PC-3 (cell line): ENCODE results near the gene PDXK. TPM values are rescaled to one million over a fixed set of nuclear protein-coding genes. Genes with fewer than 3 reads are reported as not detected.

Experiments
- ATAC-seq: fragments of 200-7000 bp; cut with Tn5 transposase; 2 replicates; pipeline ENCODE4 v1.9.1; 2020; ENCODE audit warnings: mild to moderate bottlenecking, moderate library complexity
- BruUV-seq: library from RNA; stranded (reverse); fragments of 400-500 nt; replicated peaks from 2 replicates; lab custom pipeline; 2021; lab: Mats Ljungman, UMichigan
- CTCF ChIA-PET: fragments of 300-600 bp; sonication (Branson Sonifier 250); formaldehyde crosslinking; loops from one replicate; lab custom pipeline; 2022; ENCODE audit warnings: antibody characterized with exemption; lab: Charles Lee
- POLR2A ChIA-PET: fragments of 300-600 bp; sonication (Branson Sonifier 250); formaldehyde crosslinking; loops from one replicate; lab custom pipeline; 2022; ENCODE audit warnings: antibody characterized with exemption; ENCODE audit not compliant: unreplicated experiment; lab: Charles Lee
- DNase-seq: peaks from one replicate; pipeline ENCODE4 v3.0.0-alpha.2; 2015
- H2AFZ ChIP-seq: fragments of 300-600 bp; sonication (generic); 2 replicates; pipeline ENCODE4 v1.6.0; 2016; ENCODE audit warnings: antibody characterized with exemption, low read length
- H3F3A ChIP-seq: fragments of 300-600 bp; sonication (generic); one replicate; pipeline ENCODE4 v1.6.0; 2017; ENCODE audit warnings: antibody characterized with exemption, low read length, control low read depth, mild to moderate bottlenecking; ENCODE audit not compliant: unreplicated experiment
- H3K27ac ChIP-seq: fragments of 300-600 bp; sonication (generic); 2 replicates; pipeline ENCODE4 v1.5.1; 2016; ENCODE audit warnings: mild to moderate bottlenecking, low read length
- H3K27me3 ChIP-seq: fragments of 300-600 bp; sonication (generic); 2 replicates; pipeline ENCODE4 v1.6.1; 2016; ENCODE audit warnings: low read length, mixed read lengths
- H3K36me3 ChIP-seq: fragments of 300-600 bp; sonication (generic); 2 replicates; pipeline ENCODE4 v1.6.1; 2016; ENCODE audit warnings: low read depth, mixed run types, low read length, mixed read lengths
- H3K4me1 ChIP-seq: fragments of 300-600 bp; sonication (generic); 2 replicates; pipeline ENCODE4 v1.5.1; 2016; ENCODE audit warnings: low read length; ENCODE audit not compliant: insufficient read depth
- H3K4me2 ChIP-seq: fragments of 300-600 bp; sonication (generic); 2 replicates; pipeline ENCODE4 v1.6.0; 2016; ENCODE audit warnings: low read length
- H3K4me3 ChIP-seq: fragments of 300-600 bp; sonication (generic); 2 replicates; pipeline ENCODE4 v1.5.1; 2016; ENCODE audit warnings: mild to moderate bottlenecking, low read length, mixed read lengths
- H3K79me2 ChIP-seq: fragments of 300-600 bp; sonication (generic); 2 replicates; pipeline ENCODE4 v1.6.1; 2017; ENCODE audit warnings: low read length, mixed read lengths
- H3K9ac ChIP-seq: fragments of 300-600 bp; sonication (generic); 2 replicates; pipeline ENCODE4 v1.6.0; 2016; ENCODE audit warnings: mild to moderate bottlenecking, low read length
- H3K9me2 ChIP-seq: fragments of 300-600 bp; sonication (generic); replicated peaks from 2 replicates; pipeline ENCODE4 v1.6.1; 2016; ENCODE audit warnings: mixed run types, low read length, mixed read lengths
- H3K9me3 ChIP-seq: fragments of 300-600 bp; sonication (generic); 2 replicates; pipeline ENCODE4 v1.6.1; 2016; ENCODE audit warnings: low read length, mixed read lengths
- H4K20me1 ChIP-seq: fragments of 300-600 bp; sonication (generic); 2 replicates; pipeline ENCODE4 v1.6.1; 2016; ENCODE audit warnings: low read length, mixed read lengths
- EZH2 ChIP-seq: fragments of 300-600 bp; sonication (generic); IDR thresholded peaks from one replicate; pipeline ENCODE4 v1.6.1; 2017; ENCODE audit warnings: antibody characterized with exemption, mild to moderate bottlenecking, low read length; ENCODE audit not compliant: unreplicated experiment
- EZH2phosphoT487 ChIP-seq: fragments of 300-600 bp; sonication (generic); IDR thresholded peaks from 2 replicates; pipeline ENCODE4 v1.6.1; 2018; ENCODE audit warnings: mild to moderate bottlenecking, antibody characterized with exemption, low read length, borderline replicate concordance
- intact Hi-C: fragments of 100-400 bp; cut with micrococcal nuclease; formaldehyde crosslinking; loops from 2 replicates; pipeline ENCODE4 v1.9.0; 2023
- total RNA-seq: library from RNA; depleted of rRNA; stranded (reverse); fragments of >200 nt; gene quantifications from 2 replicates; pipeline ENCODE4 v1.2.3, GENCODE V29; 2014
- TF ChIP-seq, protein P1 (sequence below): fragments of 300-600 bp; sonication (generic); conservative IDR thresholded peaks from 2 replicates; pipeline ENCODE4 v1.5.1; 2017; ENCODE audit warnings: antibody characterized with exemption, low read depth, mild to moderate bottlenecking, low read length

Gene PDXK
- total RNA-seq, 1 experiment from 2014 or later, result 464 TPM

DNA sequence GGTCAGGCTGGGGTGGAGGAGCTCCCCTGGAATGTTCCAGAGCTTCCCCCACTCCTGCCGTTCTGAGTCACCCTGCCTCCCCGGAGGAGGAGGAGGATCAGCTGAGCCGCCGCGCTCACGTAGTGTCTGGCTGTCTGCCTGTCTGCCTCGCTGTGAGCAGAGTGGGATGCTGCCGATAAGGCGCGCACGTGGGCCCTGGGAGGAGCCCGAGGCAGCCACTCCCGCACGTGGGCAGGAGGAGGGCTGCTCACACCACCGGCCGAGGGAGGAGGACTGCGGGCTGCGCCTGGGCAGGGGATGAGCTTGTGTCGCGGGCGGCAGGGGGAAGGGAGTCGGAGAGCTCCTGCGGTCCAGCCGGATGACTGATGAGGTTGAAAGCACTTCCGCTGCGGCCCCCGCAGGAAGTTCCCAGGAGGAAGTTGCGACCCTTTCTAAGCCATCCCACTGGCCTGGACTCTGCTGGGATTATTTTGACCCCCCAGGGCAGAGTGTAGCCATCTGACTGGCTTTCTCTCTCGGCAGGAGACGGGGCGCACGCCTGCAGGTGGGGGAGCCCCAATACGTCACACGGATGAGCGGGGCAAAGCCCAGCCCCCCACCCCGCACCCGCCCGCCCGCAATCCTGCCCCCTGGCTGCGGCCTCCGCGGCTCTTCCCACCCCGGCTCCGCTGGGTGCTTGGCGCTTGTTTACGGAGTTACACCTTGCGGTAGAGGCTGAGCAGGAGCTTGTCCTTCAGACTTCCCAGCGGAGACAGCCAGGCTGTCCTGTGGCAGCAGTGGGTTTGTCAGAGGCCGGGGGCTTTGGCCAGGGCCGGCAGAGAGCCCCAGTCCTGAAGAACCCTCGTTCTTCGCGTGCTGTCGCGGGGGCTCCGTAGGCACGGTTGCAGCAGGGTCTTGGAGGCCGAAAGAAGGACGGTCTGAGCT is 9.8 kb downstream of the PDXK start:
- Histone ChIP-seq H3K4me3 (peak overlapping the region; percentile 45; the same call in 1 of the 2 replicates), H2AFZ (0 out of 2 replicates have a peak overlapping the region, but pooled peaks have one; percentile 12), H3K9me2 (no peaks in the 10 kb centered on the region), H3K4me2 (peak overlapping the region; percentile 55), H3K36me3 (peaks cover 21% of the 10 kb centered on the region; the same call in 1 of the 2 replicates), H3K79me2 (peaks cover 99% of the 10 kb centered on the region), H3K4me1 (peaks cover 56% of the 10 kb centered on the region), H3F3A (peaks cover 6% of the 10 kb centered on the region), H4K20me1 (0 out of 2 replicates have a peak, but pooled peaks cover 19% of the 10 kb centered on the region), H3K9me3 (no peaks in the 10 kb centered on the region), H3K27me3 (no peaks in the 10 kb centered on the region), H3K9ac (peak overlapping the region; percentile 33), H3K27ac (peak overlapping the region; percentile 41)
- ChIA-PET CTCF (interaction anchor here (0.6 kb wide), 1 partner anchor 8 kb away, joined by 4 read pairs; no protein-coding TSS in a partner anchor), POLR2A (interaction anchor here (0.6 kb wide), 2 partner anchors 68 to 1052 kb away, joined by 3 to 5 read pairs; no protein-coding TSS in a partner anchor)
- peak; percentile 92 for DNase-seq
- BruUV-seq, result no TSS peak
- intact Hi-C loops, result no loop called here
- peak; percentile 97 for TF ChIP-seq EZH2phosphoT487
- TF ChIP-seq EZH2, result no peak
- ATAC-seq, result peak; percentile 82

DNA sequence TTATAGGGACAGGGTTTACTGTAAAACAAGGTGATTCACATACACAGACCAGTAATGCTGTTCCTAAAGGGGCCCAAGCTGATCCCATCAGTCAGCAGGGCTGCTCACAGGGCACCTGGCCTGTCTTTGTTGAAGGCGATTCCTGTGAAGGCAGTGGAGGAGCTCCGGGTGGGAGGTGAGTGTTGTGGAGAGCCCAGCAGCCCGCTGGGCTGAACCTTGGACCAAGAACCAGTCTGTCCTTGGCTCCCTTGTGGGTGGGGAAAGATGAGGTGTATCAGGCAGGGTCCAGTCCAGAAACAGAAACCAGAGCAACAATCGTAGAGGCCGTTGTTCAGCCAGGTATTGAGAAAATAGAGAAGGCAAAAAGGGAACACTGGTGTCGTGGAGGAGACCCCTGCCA is 12.5 kb downstream of the PDXK start:
- H2AFZ ChIP-seq, result no peak overlapping the region
- no peak overlapping the region for H3K4me3 ChIP-seq
- H3K9ac ChIP-seq, result no peak overlapping the region
- POLR2A ChIA-PET, result no interaction called here
- no peaks in the 10 kb centered on the region for H3K9me2 ChIP-seq
- peaks cover 99% of the 10 kb centered on the region for H3K79me2 ChIP-seq
- H3K4me2 ChIP-seq, result no peak overlapping the region
- H3K27ac ChIP-seq, result no peak overlapping the region
- H3K27me3 ChIP-seq, result no peaks in the 10 kb centered on the region
- peaks cover 36% of the 10 kb centered on the region for H3K36me3 ChIP-seq
- no peak for TF ChIP-seq EZH2
- TF ChIP-seq, protein P1, sequence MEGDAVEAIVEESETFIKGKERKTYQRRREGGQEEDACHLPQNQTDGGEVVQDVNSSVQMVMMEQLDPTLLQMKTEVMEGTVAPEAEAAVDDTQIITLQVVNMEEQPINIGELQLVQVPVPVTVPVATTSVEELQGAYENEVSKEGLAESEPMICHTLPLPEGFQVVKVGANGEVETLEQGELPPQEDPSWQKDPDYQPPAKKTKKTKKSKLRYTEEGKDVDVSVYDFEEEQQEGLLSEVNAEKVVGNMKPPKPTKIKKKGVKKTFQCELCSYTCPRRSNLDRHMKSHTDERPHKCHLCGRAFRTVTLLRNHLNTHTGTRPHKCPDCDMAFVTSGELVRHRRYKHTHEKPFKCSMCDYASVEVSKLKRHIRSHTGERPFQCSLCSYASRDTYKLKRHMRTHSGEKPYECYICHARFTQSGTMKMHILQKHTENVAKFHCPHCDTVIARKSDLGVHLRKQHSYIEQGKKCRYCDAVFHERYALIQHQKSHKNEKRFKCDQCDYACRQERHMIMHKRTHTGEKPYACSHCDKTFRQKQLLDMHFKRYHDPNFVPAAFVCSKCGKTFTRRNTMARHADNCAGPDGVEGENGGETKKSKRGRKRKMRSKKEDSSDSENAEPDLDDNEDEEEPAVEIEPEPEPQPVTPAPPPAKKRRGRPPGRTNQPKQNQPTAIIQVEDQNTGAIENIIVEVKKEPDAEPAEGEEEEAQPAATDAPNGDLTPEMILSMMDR, result no peak
- CTCF ChIA-PET, result no interaction called here
- DNase-seq (no peak), ATAC-seq (no peak)
- 0 out of 2 replicates have a peak, but pooled peaks cover 27% of the 10 kb centered on the region for H4K20me1 ChIP-seq
- no TSS peak for BruUV-seq
- intact Hi-C loops, result no loop called here
- peaks cover 33% of the 10 kb centered on the region for H3K4me1 ChIP-seq
- no peaks in the 10 kb centered on the region for H3K9me3 ChIP-seq
- no peaks in the 10 kb centered on the region for H3F3A ChIP-seq

DNA sequence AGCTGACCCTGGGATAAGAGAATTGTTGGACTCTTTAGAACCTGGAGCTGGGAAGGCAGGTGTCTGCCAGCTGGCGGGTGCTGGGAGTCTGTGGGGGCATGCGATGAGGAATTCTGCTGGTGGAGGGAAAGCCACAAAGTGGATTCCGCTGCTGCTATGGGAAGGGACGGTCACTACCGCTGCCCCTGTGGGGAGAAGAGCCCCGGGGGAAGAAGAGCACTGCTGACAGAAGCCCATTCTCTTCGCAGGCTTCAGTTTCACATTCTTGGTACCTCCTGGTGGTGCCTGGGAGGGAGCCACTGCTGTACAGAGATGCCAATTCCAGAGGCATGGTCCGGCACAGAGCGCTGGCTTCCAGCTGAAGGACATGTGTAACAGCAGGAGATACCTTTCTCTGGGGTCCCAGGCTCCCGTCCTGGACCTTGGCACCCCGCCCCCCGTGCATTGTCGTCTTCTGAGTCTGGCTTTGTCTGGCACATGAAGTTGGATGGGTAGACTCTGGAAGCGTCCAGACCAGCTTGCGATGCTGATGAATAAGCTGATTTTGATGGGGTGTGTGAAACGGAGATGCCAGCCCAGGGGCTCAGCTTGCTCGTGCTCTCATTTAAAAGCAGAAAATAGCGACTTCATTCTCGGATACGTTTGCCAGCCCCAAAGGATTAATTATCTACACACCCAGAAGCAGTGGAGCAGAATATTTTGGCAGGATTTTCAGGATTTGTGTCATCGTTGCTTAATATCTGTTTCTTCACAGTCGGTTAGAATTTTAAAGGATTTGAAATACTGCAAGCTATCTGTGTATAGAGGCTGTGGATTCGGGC is 13.2 kb downstream of the PDXK start:
- ATAC-seq, result no peak
- H3K79me2 ChIP-seq, result peaks cover 99% of the 10 kb centered on the region
- no peaks in the 10 kb centered on the region for H3K9me2 ChIP-seq
- H3K27ac ChIP-seq, result no peak overlapping the region
- 0 out of 2 replicates have a peak, but pooled peaks cover 32% of the 10 kb centered on the region for H4K20me1 ChIP-seq
- DNase-seq, result no peak
- TF ChIP-seq EZH2phosphoT487 (no peak), EZH2 (no peak)
- TF ChIP-seq, protein P1, result no peak
- peaks cover 26% of the 10 kb centered on the region for H3K4me1 ChIP-seq
- BruUV-seq, result no TSS peak
- no peaks in the 10 kb centered on the region for H3K9me3 ChIP-seq
- CTCF ChIA-PET, result no interaction called here
- no peaks in the 10 kb centered on the region for H3F3A ChIP-seq
- intact Hi-C loops, result no loop called here
- no peaks in the 10 kb centered on the region for H3K27me3 ChIP-seq
- POLR2A ChIA-PET, result no interaction called here
- H3K4me3 ChIP-seq, result no peak overlapping the region
- H3K9ac ChIP-seq, result no peak overlapping the region
- H3K4me2 ChIP-seq, result no peak overlapping the region
- no peak overlapping the region for H2AFZ ChIP-seq
- H3K36me3 ChIP-seq, result peaks cover 42% of the 10 kb centered on the region
